Measurements from ENCODE around the gene SLC18A3.

SLC18A3 gene

GRCh38 chr10:49627644-49628247, 17.6 kb downstream of the SLC18A3 start:
- no peak for DNase-seq (ENCODE audit: low read depth)

GRCh38 chr10:49628599-49628998, 18.5 kb downstream of the SLC18A3 start:
- no peak for DNase-seq (ENCODE audit: low read depth)

GRCh38 chr10:49629431-49629881, 19.3 kb downstream of the SLC18A3 start:
- no peak for DNase-seq (ENCODE audit: low read depth)

- no peak for DNase-seq (ENCODE audit: low read depth)
These were observed 21.9 kb downstream of the SLC18A3 start for GRCh38 chr10:49631975-49632374.

- no peak for DNase-seq (ENCODE audit: low read depth)
These were observed 22.6 kb downstream of the SLC18A3 start for GRCh38 chr10:49632406-49633317.

- no peak for DNase-seq (ENCODE audit: low read depth)
These were observed 23.4 kb downstream of the SLC18A3 start for GRCh38 chr10:49633327-49634068.

- DNase-seq (ENCODE audit: low read depth): no peak
These were observed 24.1 kb downstream of the SLC18A3 start for GRCh38 chr10:49634069-49634660.

GRCh38 chr10:49642311-49642710, 32.2 kb downstream of the SLC18A3 start:
- DNase-seq (ENCODE audit: low read depth): no peak

GRCh38 chr10:49643241-49644034, 33.3 kb downstream of the SLC18A3 start:
- DNase-seq (ENCODE audit: low read depth): no peak

GRCh38 chr10:49644035-49644646, 34.0 kb downstream of the SLC18A3 start:
- no peak for DNase-seq (ENCODE audit: low read depth)

- DNase-seq (ENCODE audit: low read depth): no peak
These were observed 35.3 kb downstream of the SLC18A3 start for GRCh38 chr10:49645417-49645816.

GRCh38 chr10:49645871-49646870, 36.1 kb downstream of the SLC18A3 start:
- DNase-seq (ENCODE audit: low read depth): no peak

GRCh38 chr10:49647554-49647953, 37.4 kb downstream of the SLC18A3 start:
- DNase-seq (ENCODE audit: low read depth): no peak

- no peak for DNase-seq (ENCODE audit: low read depth)
These were observed 38.1 kb downstream of the SLC18A3 start for GRCh38 chr10:49647985-49648795.

- DNase-seq (ENCODE audit: low read depth): no peak
These were observed 39.2 kb downstream of the SLC18A3 start for GRCh38 chr10:49649294-49649693.

GRCh38 chr10:49649936-49650723, 40.0 kb downstream of the SLC18A3 start:
- no peak for DNase-seq (ENCODE audit: low read depth)

- DNase-seq (ENCODE audit: low read depth): no peak
These were observed 40.6 kb downstream of the SLC18A3 start for GRCh38 chr10:49650724-49651034.
